Mesenchymal stem cell (in vitro differentiated cells and primary cell): ENCODE data around the gene DDX52.

ENCODE experiments used
- DNase-seq: peaks from one replicate; pipeline ENCODE4 v3.0.0-alpha.2; 2013
- H2AFZ ChIP-seq: one replicate; pipeline ENCODE4 v1.6.1; 2013; ENCODE audit warnings: low read depth, mild to moderate bottlenecking, control low read depth, inconsistent platforms, low read length, moderate library complexity
- H2AK5ac ChIP-seq: 2 replicates; pipeline ENCODE4 v1.6.1; 2013; ENCODE audit warnings: low read length, moderate library complexity, mild to moderate bottlenecking, inconsistent platforms; ENCODE audit not compliant: severe bottlenecking
- H2BK120ac ChIP-seq: one replicate; pipeline ENCODE4 v1.6.1; 2013; ENCODE audit warnings: low read depth, mild to moderate bottlenecking, inconsistent platforms, low read length, moderate library complexity
- H2BK12ac ChIP-seq, 2 experiments: one replicate each; pipeline ENCODE4 v1.6.1; 2013; ENCODE audit warnings: inconsistent platforms in 2 of 2, low read length in 2 of 2, mild to moderate bottlenecking in 2 of 2, moderate library complexity in 2 of 2, control low read depth in 1 of 2
- H2BK15ac ChIP-seq: one replicate; pipeline ENCODE4 v1.6.1; 2013; ENCODE audit warnings: mild to moderate bottlenecking, low read depth, inconsistent platforms; ENCODE audit not compliant: poor library complexity, severe bottlenecking
- H2BK5ac ChIP-seq: 2 replicates; pipeline ENCODE4 v1.6.1; 2013; ENCODE audit warnings: low read depth, mild to moderate bottlenecking, low read length, control low read depth, inconsistent platforms; ENCODE audit not compliant: poor library complexity, severe bottlenecking
- H3K14ac ChIP-seq, 2 experiments: one replicate each; pipeline ENCODE4 v1.6.1; 2013; ENCODE audit warnings: inconsistent platforms in 2 of 2, low read length in 2 of 2, control low read depth in 1 of 2, mild to moderate bottlenecking in 1 of 2, moderate library complexity in 1 of 2
- H3K18ac ChIP-seq, 2 experiments: one replicate each; pipeline ENCODE4 v1.6.1; 2013; ENCODE audit warnings: inconsistent platforms in 2 of 2, low read length in 2 of 2, control low read depth in 1 of 2, low read depth in 1 of 2, mild to moderate bottlenecking in 1 of 2
- H3K23ac ChIP-seq, 2 experiments: one replicate each; pipeline ENCODE4 v1.6.1; 2013; ENCODE audit warnings: inconsistent platforms in 2 of 2, low read length in 2 of 2, mild to moderate bottlenecking in 2 of 2, moderate library complexity in 2 of 2, control low read depth in 1 of 2
- H3K27ac ChIP-seq: 2 replicates; pipeline ENCODE4 v1.5.1; 2013; ENCODE audit warnings: mild to moderate bottlenecking, moderate library complexity, low read length, control low read depth, inconsistent platforms; ENCODE audit not compliant: poor library complexity, severe bottlenecking
- H3K27me3 ChIP-seq, 2 experiments: 2 replicates each; pipeline versions ENCODE4 v1.6.1 to v1.7.0; 2013; ENCODE audit warnings: low read length in 2 of 2, mild to moderate bottlenecking in 2 of 2, moderate library complexity in 2 of 2, control low read depth in 1 of 2, inconsistent platforms in 1 of 2; ENCODE audit not compliant: control insufficient read depth in 1 of 2, insufficient read depth in 1 of 2
- H3K36me3 ChIP-seq, 2 experiments: 2 replicates each; pipeline versions ENCODE4 v1.6.1 to v1.7.0; 2013; ENCODE audit warnings: low read length in 2 of 2, control low read depth in 1 of 2, inconsistent platforms in 1 of 2, low read depth in 1 of 2, mild to moderate bottlenecking in 1 of 2; ENCODE audit not compliant: insufficient read depth in 2 of 2, control insufficient read depth in 1 of 2
- H3K4ac ChIP-seq, 2 experiments: one replicate each; pipeline ENCODE4 v1.6.1; 2013; ENCODE audit warnings: inconsistent platforms in 2 of 2, low read length in 2 of 2, mild to moderate bottlenecking in 2 of 2, moderate library complexity in 2 of 2, control low read depth in 1 of 2, low read depth in 1 of 2
- H3K4me1 ChIP-seq: 2 replicates; pipeline ENCODE4 v1.6.1; 2013; ENCODE audit warnings: low read depth, low read length, control low read depth; ENCODE audit not compliant: control insufficient read depth, insufficient read depth
- H3K4me2 ChIP-seq: 2 replicates; pipeline ENCODE4 v1.6.1; 2013; ENCODE audit warnings: low read length, mild to moderate bottlenecking, inconsistent platforms; ENCODE audit not compliant: poor library complexity, severe bottlenecking
- H3K4me3 ChIP-seq, 2 experiments: 2 replicates each; pipeline versions ENCODE4 v1.5.1 to v1.7.0; 2013; ENCODE audit warnings: low read length in 2 of 2, mild to moderate bottlenecking in 2 of 2, control low read depth in 1 of 2, low read depth in 1 of 2; ENCODE audit not compliant: insufficient read depth in 1 of 2
- H3K79me1 ChIP-seq: replicated peaks from 2 replicates; pipeline ENCODE4 v1.6.1; 2013; ENCODE audit warnings: mild to moderate bottlenecking, control low read depth, low read length, inconsistent platforms; ENCODE audit not compliant: poor library complexity, severe bottlenecking
- H3K9ac ChIP-seq: 2 replicates; pipeline ENCODE4 v1.7.0; 2013; ENCODE audit warnings: mild to moderate bottlenecking, low read length, moderate library complexity
- H3K9me3 ChIP-seq: 2 replicates; pipeline ENCODE4 v1.7.0; 2013; ENCODE audit warnings: mild to moderate bottlenecking, low read length; ENCODE audit not compliant: control insufficient read depth
- H4K8ac ChIP-seq: one replicate; pipeline ENCODE4 v1.6.1; 2013; ENCODE audit warnings: inconsistent platforms, mild to moderate bottlenecking, low read length, moderate library complexity
- H4K91ac ChIP-seq: one replicate; pipeline ENCODE4 v1.6.1; 2013; ENCODE audit warnings: mild to moderate bottlenecking, low read length, inconsistent platforms
- WGBS: methylation state at CpG from one replicate; pipeline ENCODE4 v1.1.7; 2013; ENCODE audit warnings: mixed read lengths; 5-methylcytosine and 5-hydroxymethylcytosine counted together

Gene DDX52

DNA sequence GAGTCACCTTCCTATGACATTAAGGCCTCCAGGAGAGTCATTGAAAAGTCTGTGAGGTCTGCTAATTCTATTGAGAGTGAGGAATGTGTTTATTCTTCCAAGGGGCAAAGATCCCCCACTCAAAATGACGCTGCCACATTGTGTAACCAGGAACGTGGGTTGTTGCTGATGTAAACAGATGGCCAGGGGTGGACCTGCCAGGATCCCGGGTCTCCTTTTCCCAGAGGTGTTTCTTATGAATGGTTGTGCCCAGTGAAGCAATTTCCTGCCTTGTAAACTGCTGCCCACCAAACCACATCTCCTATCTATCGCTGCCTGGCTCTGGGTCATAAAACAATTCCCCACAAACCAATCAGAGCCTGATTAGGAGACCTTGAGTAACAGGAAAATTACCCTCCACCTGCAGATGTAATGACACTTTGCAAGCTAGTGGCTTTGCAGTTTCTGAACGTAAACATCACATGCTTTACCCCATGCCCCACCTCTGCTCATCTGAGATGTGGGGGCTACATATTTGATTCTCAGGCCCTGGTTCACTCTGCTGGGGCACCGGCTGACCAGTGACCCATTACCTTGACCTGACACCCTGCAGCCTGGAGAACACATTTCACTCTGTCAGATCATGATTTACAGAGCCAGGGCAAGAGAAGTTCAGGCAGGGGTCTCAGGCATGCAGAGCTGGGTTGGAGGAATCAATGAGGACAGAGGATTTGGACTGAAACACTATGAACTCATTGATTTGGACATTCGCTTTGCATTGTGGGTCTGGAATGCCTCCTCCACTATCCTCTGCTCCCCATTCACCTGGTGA, 33.1 kb upstream of the DDX52 start:
- Histone ChIP-seq H3K4me2 (peak overlapping the region; percentile 3), H3K23ac (peak overlapping the region in 1 of 2 experiments; percentile 50), H2BK12ac (no peak overlapping the region), H3K79me1 (no peaks in the 10 kb centered on the region), H3K9ac (no peak overlapping the region), H3K18ac (peak overlapping the region in 1 of 2 experiments; percentile 61), H2BK15ac (no peak overlapping the region), H2AFZ (no peak overlapping the region), H2BK5ac (no peak overlapping the region), H3K27me3 (peaks cover 0 to 26% of the 10 kb centered on the region in 2 experiments), H2AK5ac (no peak overlapping the region), H3K14ac (no peak overlapping the region), H3K27ac (peak overlapping the region; percentile 27), H2BK120ac (no peak overlapping the region), H3K36me3 (no peaks in the 10 kb centered on the region), H3K9me3 (peaks cover 2% of the 10 kb centered on the region), H3K4me1 (peaks cover 17% of the 10 kb centered on the region), H4K8ac (no peak overlapping the region), H4K91ac (no peak overlapping the region), H3K4ac (no peak overlapping the region), H3K4me3 (no peak overlapping the region)
- DNase-seq = peak; percentile 36
- WGBS = 46% methylated on average over 7 of the region's 7 CpGs

DNA sequence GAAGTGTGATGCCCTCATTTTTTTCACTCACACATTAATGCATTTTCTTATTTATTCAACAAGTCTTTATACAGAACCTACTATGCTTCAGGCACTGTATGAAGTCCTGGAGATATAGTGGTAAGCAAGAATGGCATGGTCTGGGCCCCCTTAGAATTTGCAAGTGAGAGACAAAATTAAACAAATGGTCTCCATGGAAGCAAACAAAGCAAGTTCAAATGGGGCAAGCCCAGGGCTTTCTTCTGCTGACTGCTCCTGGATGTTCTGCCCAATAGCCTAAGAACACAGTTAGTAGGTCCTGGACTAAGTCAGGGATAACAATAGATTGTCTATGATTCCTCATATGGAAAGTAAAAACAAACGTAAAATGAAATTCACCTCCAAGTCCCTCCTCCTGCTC, 31.3 kb upstream of the DDX52 start:
- peaks cover 24% of the 10 kb centered on the region for H3K4me1 ChIP-seq
- no peak overlapping the region for H4K91ac ChIP-seq
- no peak overlapping the region for H3K4ac ChIP-seq
- H3K4me2 ChIP-seq = no peak overlapping the region
- no peak overlapping the region for H3K4me3 ChIP-seq
- H3K14ac ChIP-seq = no peak overlapping the region
- no peak overlapping the region for H3K27ac ChIP-seq
- no CpG with 5 or more reads among the region's 1 CpG for WGBS
- H3K36me3 ChIP-seq = no peaks in the 10 kb centered on the region
- DNase-seq = peak; percentile 23
- H3K9me3 ChIP-seq = peaks cover 2% of the 10 kb centered on the region
- peaks cover 0 to 26% of the 10 kb centered on the region in 2 experiments for H3K27me3 ChIP-seq
- H2BK5ac ChIP-seq = no peak overlapping the region
- H4K8ac ChIP-seq = no peak overlapping the region
- H3K79me1 ChIP-seq = no peaks in the 10 kb centered on the region
- no peak overlapping the region for H2BK120ac ChIP-seq
- H2AK5ac ChIP-seq = peak overlapping the region; percentile 16
- no peak overlapping the region for H2AFZ ChIP-seq
- no peak overlapping the region for H3K23ac ChIP-seq
- H3K9ac ChIP-seq = no peak overlapping the region
- no peak overlapping the region for H2BK15ac ChIP-seq
- no peak overlapping the region for H3K18ac ChIP-seq
- no peak overlapping the region for H2BK12ac ChIP-seq

DNA sequence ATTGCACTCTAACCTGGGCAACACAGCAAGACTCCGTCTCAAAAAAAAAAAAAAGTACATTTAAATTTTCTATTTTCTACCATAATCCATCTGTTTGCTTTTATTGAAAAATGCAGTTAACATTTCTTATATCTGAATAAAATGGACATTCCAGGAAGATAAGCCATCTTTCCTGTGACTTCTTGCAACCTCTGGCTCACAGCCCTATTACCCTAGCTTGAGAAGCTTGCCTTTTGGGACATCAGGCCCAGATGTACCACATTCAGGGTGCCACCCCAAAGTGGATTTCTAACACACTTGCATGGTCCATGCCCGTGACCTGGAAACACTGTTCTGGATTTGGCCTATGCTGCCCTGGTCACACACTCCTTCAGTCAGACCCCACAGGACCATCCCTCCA, 30.1 kb upstream of the DDX52 start:
- H2BK15ac ChIP-seq = no peak overlapping the region
- H3K18ac ChIP-seq = no peak overlapping the region
- H3K9me3 ChIP-seq = peaks cover under 1% of the 10 kb centered on the region
- H3K79me1 ChIP-seq = no peaks in the 10 kb centered on the region
- H2BK12ac ChIP-seq = peak overlapping the region in 1 of 2 experiments; percentile 12
- H3K14ac ChIP-seq = no peak overlapping the region
- H3K27me3 ChIP-seq = peaks cover 0 to 20% of the 10 kb centered on the region in 2 experiments
- H2BK120ac ChIP-seq = no peak overlapping the region
- no peak for DNase-seq
- H3K4ac ChIP-seq = no peak overlapping the region
- H3K23ac ChIP-seq = no peak overlapping the region
- peaks cover 24% of the 10 kb centered on the region for H3K4me1 ChIP-seq
- H3K36me3 ChIP-seq = no peaks in the 10 kb centered on the region
- 95% methylated on average over 1 of the region's 2 CpGs for WGBS
- no peak overlapping the region for H2BK5ac ChIP-seq
- no peak overlapping the region for H3K27ac ChIP-seq
- no peak overlapping the region for H2AFZ ChIP-seq
- no peak overlapping the region for H3K4me2 ChIP-seq
- no peak overlapping the region for H4K8ac ChIP-seq
- no peak overlapping the region for H3K9ac ChIP-seq
- H2AK5ac ChIP-seq = peak overlapping the region; percentile 0
- no peak overlapping the region for H4K91ac ChIP-seq
- no peak overlapping the region for H3K4me3 ChIP-seq

GRCh38 chr17:37672548-37673078, 29.4 kb upstream of the DDX52 start:
- no peak overlapping the region for H4K8ac ChIP-seq
- peaks cover 0 to 16% of the 10 kb centered on the region in 2 experiments for H3K27me3 ChIP-seq
- H4K91ac ChIP-seq = no peak overlapping the region
- DNase-seq = peak; percentile 12
- H3K4me1 ChIP-seq = peaks cover 24% of the 10 kb centered on the region
- H3K27ac ChIP-seq = peak overlapping the region; percentile 92
- no peaks in the 10 kb centered on the region for H3K79me1 ChIP-seq
- no peak overlapping the region for H2BK120ac ChIP-seq
- H3K36me3 ChIP-seq = no peaks in the 10 kb centered on the region
- peak overlapping the region; percentile 56 for H3K9ac ChIP-seq
- H2BK15ac ChIP-seq = no peak overlapping the region
- no peak overlapping the region for H2BK12ac ChIP-seq
- no peak overlapping the region for H2AFZ ChIP-seq
- H3K14ac ChIP-seq = no peak overlapping the region
- H3K4me3 ChIP-seq = no peak overlapping the region
- peak overlapping the region in 1 of 2 experiments; percentile 26 for H3K4ac ChIP-seq
- WGBS = 93% methylated on average over 2 of the region's 3 CpGs
- no peak overlapping the region for H3K18ac ChIP-seq
- peak overlapping the region; percentile 37 for H2AK5ac ChIP-seq
- no peak overlapping the region for H3K23ac ChIP-seq
- no peak overlapping the region for H2BK5ac ChIP-seq
- no peak overlapping the region for H3K4me2 ChIP-seq
- no peaks in the 10 kb centered on the region for H3K9me3 ChIP-seq
